Measurements from ENCODE around the gene LCN1.

GRCh38 chr9:135482015-135482754 lies 39.1 kb upstream of the LCN1 start:
- TF ChIP-seq CTCF (IDR thresholded peaks at IDR 0.05; ENCODE audit: insufficient read depth, low read length, poor library complexity, severe bottlenecking), result no peak
- TF ChIP-seq EZH2phosphoT487 (conservative IDR thresholded peaks at IDR 0.05; ENCODE audit: low read length), result no peak

Data from SU-DHL-6 (cell line).